ENCODE data around the gene SAMM50.

SAMM50 gene

GRCh38 chr22:43955040-43955882 lies at the start of gene SAMM50:
Gene SAMM50 (plus strand): TSS chr22:43955442. CDS start chr22:43955578, 136 bp downstream.
- ATAC-seq (ENCODE audit: low read depth): peak; percentile 92
- Histone ChIP-seq H3K27ac (ENCODE audit: poor library complexity, severe bottlenecking) (peak within 1 kb of the TSS; percentile 60), H3K36me3 (ENCODE audit: low read depth) (0 out of 2 replicates have a peak, but pooled peaks cover 6% of the 10 kb centered on the region), H3K4me3 (ENCODE audit: severe bottlenecking) (peak within 1 kb of the TSS; percentile 80), H3K9me3 (ENCODE audit: severe bottlenecking) (no peaks in the 10 kb centered on the region), H3K4me1 (ENCODE audit: insufficient read depth, poor library complexity, severe bottlenecking) (peaks cover 13% of the 10 kb centered on the region), H3K27me3 (ENCODE audit: insufficient read depth, poor library complexity, severe bottlenecking) (no peaks in the 10 kb centered on the region)
- peak; percentile 14 for TF ChIP-seq CTCF (IDR thresholded peaks at IDR 0.05; ENCODE audit: poor library complexity, severe bottlenecking)
- peak; percentile 83 for DNase-seq (ENCODE audit: low spot score)

- Histone ChIP-seq H3K4me3 (ENCODE audit: severe bottlenecking) (no peak overlapping the region), H3K36me3 (ENCODE audit: low read depth) (no peaks in the 10 kb centered on the region), H3K4me1 (ENCODE audit: insufficient read depth, poor library complexity, severe bottlenecking) (peaks cover 8% of the 10 kb centered on the region), H3K27ac (ENCODE audit: poor library complexity, severe bottlenecking) (no peak overlapping the region), H3K9me3 (ENCODE audit: severe bottlenecking) (no peaks in the 10 kb centered on the region), H3K27me3 (ENCODE audit: insufficient read depth, poor library complexity, severe bottlenecking) (no peaks in the 10 kb centered on the region)
- no peak for TF ChIP-seq CTCF (IDR thresholded peaks at IDR 0.05; ENCODE audit: poor library complexity, severe bottlenecking)
- DNase-seq (ENCODE audit: low spot score): no peak
- no peak for ATAC-seq (ENCODE audit: low read depth)
These were observed 49.6 kb upstream of the SAMM50 start for GRCh38 chr22:43905681-43906080.

- no peak for TF ChIP-seq CTCF (IDR thresholded peaks at IDR 0.05; ENCODE audit: poor library complexity, severe bottlenecking)
These were observed 45.5 kb upstream of the SAMM50 start for GRCh38 chr22:43909708-43910107.

GRCh38 chr22:43910178-43910695 lies 45.0 kb upstream of the SAMM50 start:
- ATAC-seq (ENCODE audit: low read depth): 0 out of 3 replicates have a peak, but pooled peaks have one; percentile 29
- no peak for TF ChIP-seq CTCF (IDR thresholded peaks at IDR 0.05; ENCODE audit: poor library complexity, severe bottlenecking)

More at GRCh38 chr22:43909708-43910107, 45.5 kb upstream of the SAMM50 start:
- no peak for ATAC-seq (ENCODE audit: low read depth)
- no peak for DNase-seq (ENCODE audit: low spot score)
- H3K4me1 ChIP-seq (ENCODE audit: insufficient read depth, poor library complexity, severe bottlenecking): no peaks in the 10 kb centered on the region
- no peaks in the 10 kb centered on the region for H3K27me3 ChIP-seq (ENCODE audit: insufficient read depth, poor library complexity, severe bottlenecking)
- no peak overlapping the region for H3K27ac ChIP-seq (ENCODE audit: poor library complexity, severe bottlenecking)
- H3K36me3 ChIP-seq (ENCODE audit: low read depth): no peaks in the 10 kb centered on the region
- H3K9me3 ChIP-seq (ENCODE audit: severe bottlenecking): no peaks in the 10 kb centered on the region
- no peak overlapping the region for H3K4me3 ChIP-seq (ENCODE audit: severe bottlenecking)

More at GRCh38 chr22:43910178-43910695, 45.0 kb upstream of the SAMM50 start:
- no peak for DNase-seq (ENCODE audit: low spot score)
- H3K4me3 ChIP-seq (ENCODE audit: severe bottlenecking): no peak overlapping the region
- no peaks in the 10 kb centered on the region for H3K36me3 ChIP-seq (ENCODE audit: low read depth)
- no peak overlapping the region for H3K27ac ChIP-seq (ENCODE audit: poor library complexity, severe bottlenecking)
- H3K27me3 ChIP-seq (ENCODE audit: insufficient read depth, poor library complexity, severe bottlenecking): no peaks in the 10 kb centered on the region
- no peaks in the 10 kb centered on the region for H3K9me3 ChIP-seq (ENCODE audit: severe bottlenecking)
- H3K4me1 ChIP-seq (ENCODE audit: insufficient read depth, poor library complexity, severe bottlenecking): no peaks in the 10 kb centered on the region
